Measurements from ENCODE around the gene SMAD3. TPM values are rescaled to one million over a fixed set of nuclear protein-coding genes. Genes with fewer than 3 reads are reported as not detected.

The SMAD3 gene
- total RNA-seq, 6 experiments from 2014 or later = 9.2 to 34.0 (median 14.4) TPM

GRCh38 chr15:67199391-67199790 is 134.0 kb downstream of the SMAD3 start:
- ATAC-seq = no peak
- TF ChIP-seq CTCF (IDR thresholded peaks at IDR 0.05) (no peak), POLR2A (IDR thresholded peaks at IDR 0.05) (no peak)

GRCh38 chr15:67199881-67200763 is 134.7 kb downstream of the SMAD3 start:
- Histone ChIP-seq H3K4me1 (no peaks in the 10 kb centered on the region), H3K9me3 (no peaks in the 10 kb centered on the region), H3K36me3 (peaks cover 0 to 7% (median 0%) of the 10 kb centered on the region in 4 donors), H3K27me3 (no peaks in the 10 kb centered on the region), H3K4me3 (no peak overlapping the region), H3K27ac (no peak overlapping the region)
- intact Hi-C loops (cut with DNase I) = no loop called here
- DNase-seq (no peak), ATAC-seq (no peak)
- 80% methylated on average over 8 of the region's 8 CpGs for WGBS (ENCODE audit: insufficient coverage, low coverage, low lambda C conversion rate, missing lambda C conversion rate)
- TF ChIP-seq CTCF (IDR thresholded peaks at IDR 0.05) = no peak
- TF ChIP-seq POLR2A (IDR thresholded peaks at IDR 0.05) = no peak

More at GRCh38 chr15:67199391-67199790, 134.0 kb downstream of the SMAD3 start:
- intact Hi-C loops (cut with DNase I) = no loop called here
- Histone ChIP-seq H3K27me3 (no peaks in the 10 kb centered on the region), H3K4me3 (no peak overlapping the region), H3K4me1 (no peaks in the 10 kb centered on the region), H3K36me3 (peaks cover 0 to 7% (median 0%) of the 10 kb centered on the region in 4 donors), H3K27ac (no peak overlapping the region), H3K9me3 (no peaks in the 10 kb centered on the region)
- 85% methylated on average over 4 of the region's 4 CpGs for WGBS (ENCODE audit: insufficient coverage, low coverage, low lambda C conversion rate, missing lambda C conversion rate)
- no peak for DNase-seq

- intact Hi-C loops (cut with DNase I) = no loop called here
- Histone ChIP-seq H3K36me3 (peaks cover 0 to 15% (median 2%) of the 10 kb centered on the region in 4 donors), H3K4me3 (no peak overlapping the region), H3K4me1 (no peaks in the 10 kb centered on the region), H3K27ac (no peak overlapping the region), H3K27me3 (no peaks in the 10 kb centered on the region), H3K9me3 (no peaks in the 10 kb centered on the region)
- no peak for DNase-seq
- no peak for TF ChIP-seq CTCF (IDR thresholded peaks at IDR 0.05)
- no peak for TF ChIP-seq POLR2A (IDR thresholded peaks at IDR 0.05)
- no peak for ATAC-seq
These were observed 135.7 kb downstream of the SMAD3 start for GRCh38 chr15:67201136-67201535.

- Histone ChIP-seq H3K4me1 (no peaks in the 10 kb centered on the region), H3K36me3 (peaks cover 0 to 15% (median 2%) of the 10 kb centered on the region in 4 donors), H3K9me3 (no peaks in the 10 kb centered on the region), H3K27ac (no peak overlapping the region), H3K27me3 (no peaks in the 10 kb centered on the region), H3K4me3 (no peak overlapping the region)
- ATAC-seq (no peak), DNase-seq (no peak)
- no peak for TF ChIP-seq POLR2A (IDR thresholded peaks at IDR 0.05)
- no peak for TF ChIP-seq CTCF (IDR thresholded peaks at IDR 0.05)
- intact Hi-C loops (cut with DNase I) = no loop called here
- 100% methylated on average over 2 of the region's 2 CpGs for WGBS (ENCODE audit: insufficient coverage, low coverage, low lambda C conversion rate, missing lambda C conversion rate)
These were observed 136.7 kb downstream of the SMAD3 start for GRCh38 chr15:67202091-67202490.
